ENCODE results near the gene RAB8B.
A peak's percentile ranks its signal among the peaks of the same experiment; 100 is the strongest.

RAB8B gene

GRCh38 chr15:63258658-63259057 lies 69.3 kb downstream of the RAB8B start:
- Histone ChIP-seq H3K9me3 (ENCODE audit: control insufficient read depth in 2 of 2, low read length in 2 of 2) (no peaks in the 10 kb centered on the region), H3K36me3 (ENCODE audit: control insufficient read depth in 2 of 2, insufficient read depth in 2 of 2, low read length in 2 of 2) (peaks cover 2 to 18% of the 10 kb centered on the region in 2 donors), H3K27ac (ENCODE audit: low read depth in 2 of 2, low read length in 2 of 2) (no peak overlapping the region), H3K27me3 (ENCODE audit: control insufficient read depth in 2 of 2, insufficient read depth in 2 of 2, low read length in 2 of 2) (no peaks in the 10 kb centered on the region), H3K9ac (ENCODE audit: low read depth in 1 of 2, low read length in 2 of 2) (no peak overlapping the region), H3K4me3 (ENCODE audit: low read length in 2 of 2) (no peak overlapping the region), H3K4me1 (ENCODE audit: control insufficient read depth in 2 of 2, insufficient read depth in 2 of 2, low read length in 2 of 2) (no peaks in the 10 kb centered on the region)

DNA sequence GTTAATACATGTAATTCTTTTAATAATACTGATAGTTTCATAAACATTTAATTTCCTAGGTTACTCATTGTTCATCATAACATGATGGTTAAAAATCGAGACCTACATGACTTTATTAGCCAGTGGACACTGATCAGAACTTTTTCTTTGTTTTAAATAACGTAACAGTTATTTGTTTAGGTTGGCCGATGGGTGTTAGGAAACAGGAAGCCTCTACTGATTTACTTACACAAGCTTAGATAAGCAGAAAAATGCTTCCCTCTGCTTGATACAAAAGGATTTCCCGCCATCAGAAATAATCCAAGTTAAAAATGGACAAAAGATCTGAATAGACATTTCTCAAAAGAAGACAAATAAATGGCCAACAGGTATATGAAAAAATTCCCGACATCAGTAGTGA lies 71.4 kb downstream of the RAB8B start:
- Histone ChIP-seq H3K4me1 (ENCODE audit: control insufficient read depth in 2 of 2, insufficient read depth in 2 of 2, low read length in 2 of 2) (no peaks in the 10 kb centered on the region), H3K36me3 (ENCODE audit: control insufficient read depth in 2 of 2, insufficient read depth in 2 of 2, low read length in 2 of 2) (peaks cover 2 to 20% of the 10 kb centered on the region in 2 donors), H3K4me3 (ENCODE audit: low read length in 2 of 2) (no peak overlapping the region), H3K27me3 (ENCODE audit: control insufficient read depth in 2 of 2, insufficient read depth in 2 of 2, low read length in 2 of 2) (no peaks in the 10 kb centered on the region), H3K27ac (ENCODE audit: low read depth in 2 of 2, low read length in 2 of 2) (no peak overlapping the region), H3K9me3 (ENCODE audit: control insufficient read depth in 2 of 2, low read length in 2 of 2) (no peaks in the 10 kb centered on the region), H3K9ac (ENCODE audit: low read depth in 1 of 2, low read length in 2 of 2) (no peak overlapping the region)

- Histone ChIP-seq H3K4me3 (ENCODE audit: low read length in 2 of 2) (no peak overlapping the region), H3K9me3 (ENCODE audit: control insufficient read depth in 2 of 2, low read length in 2 of 2) (no peaks in the 10 kb centered on the region), H3K9ac (ENCODE audit: low read depth in 1 of 2, low read length in 2 of 2) (no peak overlapping the region), H3K27me3 (ENCODE audit: control insufficient read depth in 2 of 2, insufficient read depth in 2 of 2, low read length in 2 of 2) (no peaks in the 10 kb centered on the region), H3K27ac (ENCODE audit: low read depth in 2 of 2, low read length in 2 of 2) (no peak overlapping the region), H3K36me3 (ENCODE audit: control insufficient read depth in 2 of 2, insufficient read depth in 2 of 2, low read length in 2 of 2) (peaks cover 2 to 20% of the 10 kb centered on the region in 2 donors), H3K4me1 (ENCODE audit: control insufficient read depth in 2 of 2, insufficient read depth in 2 of 2, low read length in 2 of 2) (no peaks in the 10 kb centered on the region)
Measured at GRCh38 chr15:63261311-63261710, 71.9 kb downstream of the RAB8B start.

- Histone ChIP-seq H3K36me3 (ENCODE audit: control insufficient read depth in 2 of 2, insufficient read depth in 2 of 2, low read length in 2 of 2) (peaks cover 2 to 18% of the 10 kb centered on the region in 2 donors), H3K9me3 (ENCODE audit: control insufficient read depth in 2 of 2, low read length in 2 of 2) (no peaks in the 10 kb centered on the region), H3K27me3 (ENCODE audit: control insufficient read depth in 2 of 2, insufficient read depth in 2 of 2, low read length in 2 of 2) (no peaks in the 10 kb centered on the region), H3K27ac (ENCODE audit: low read depth in 2 of 2, low read length in 2 of 2) (no peak overlapping the region), H3K4me3 (ENCODE audit: low read length in 2 of 2) (no peak overlapping the region), H3K9ac (ENCODE audit: low read depth in 1 of 2, low read length in 2 of 2) (no peak overlapping the region), H3K4me1 (ENCODE audit: control insufficient read depth in 2 of 2, insufficient read depth in 2 of 2, low read length in 2 of 2) (no peaks in the 10 kb centered on the region)
Measured at GRCh38 chr15:63263519-63263918, 74.1 kb downstream of the RAB8B start.

- Histone ChIP-seq H3K4me3 (ENCODE audit: low read length in 2 of 2) (no peak overlapping the region), H3K27me3 (ENCODE audit: control insufficient read depth in 2 of 2, insufficient read depth in 2 of 2, low read length in 2 of 2) (no peaks in the 10 kb centered on the region), H3K9ac (ENCODE audit: low read depth in 1 of 2, low read length in 2 of 2) (no peak overlapping the region), H3K9me3 (ENCODE audit: control insufficient read depth in 2 of 2, low read length in 2 of 2) (no peaks in the 10 kb centered on the region), H3K4me1 (ENCODE audit: control insufficient read depth in 2 of 2, insufficient read depth in 2 of 2, low read length in 2 of 2) (no peaks in the 10 kb centered on the region), H3K27ac (ENCODE audit: low read depth in 2 of 2, low read length in 2 of 2) (no peak overlapping the region), H3K36me3 (ENCODE audit: control insufficient read depth in 2 of 2, insufficient read depth in 2 of 2, low read length in 2 of 2) (peaks cover 2 to 14% of the 10 kb centered on the region in 2 donors)
Measured at GRCh38 chr15:63264688-63265293, 75.4 kb downstream of the RAB8B start.

DNA sequence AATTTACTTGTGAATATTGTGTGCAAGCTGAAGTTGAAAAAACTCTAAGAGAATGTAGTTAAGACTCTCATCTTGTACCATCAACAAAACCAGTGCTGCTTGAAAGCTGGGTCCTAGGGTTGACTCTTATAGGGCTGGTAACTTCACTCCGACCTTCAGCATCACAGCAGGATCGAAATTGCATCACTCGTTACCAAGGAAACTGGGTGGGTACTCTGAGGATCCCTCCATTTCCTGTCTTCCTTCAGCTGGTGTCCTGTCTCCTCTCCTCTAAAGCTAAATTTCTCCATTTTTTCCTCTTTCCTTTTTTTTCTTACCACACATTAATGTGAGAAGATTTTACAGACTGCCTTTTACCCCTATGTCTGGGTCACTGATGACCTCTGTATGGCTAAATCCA lies 85.0 kb downstream of the RAB8B start:
- Histone ChIP-seq H3K4me1 (ENCODE audit: control insufficient read depth in 2 of 2, insufficient read depth in 2 of 2, low read length in 2 of 2) (peaks cover 8 to 9% of the 10 kb centered on the region in 2 donors), H3K4me3 (ENCODE audit: low read length in 2 of 2) (no peak overlapping the region), H3K27me3 (ENCODE audit: control insufficient read depth in 2 of 2, insufficient read depth in 2 of 2, low read length in 2 of 2) (no peaks in the 10 kb centered on the region), H3K27ac (ENCODE audit: low read depth in 2 of 2, low read length in 2 of 2) (no peak overlapping the region), H3K9ac (ENCODE audit: low read depth in 1 of 2, low read length in 2 of 2) (no peak overlapping the region), H3K36me3 (ENCODE audit: control insufficient read depth in 2 of 2, insufficient read depth in 2 of 2, low read length in 2 of 2) (peaks cover 0 to 3% of the 10 kb centered on the region in 2 donors), H3K9me3 (ENCODE audit: control insufficient read depth in 2 of 2, low read length in 2 of 2) (no peaks in the 10 kb centered on the region)

DNA sequence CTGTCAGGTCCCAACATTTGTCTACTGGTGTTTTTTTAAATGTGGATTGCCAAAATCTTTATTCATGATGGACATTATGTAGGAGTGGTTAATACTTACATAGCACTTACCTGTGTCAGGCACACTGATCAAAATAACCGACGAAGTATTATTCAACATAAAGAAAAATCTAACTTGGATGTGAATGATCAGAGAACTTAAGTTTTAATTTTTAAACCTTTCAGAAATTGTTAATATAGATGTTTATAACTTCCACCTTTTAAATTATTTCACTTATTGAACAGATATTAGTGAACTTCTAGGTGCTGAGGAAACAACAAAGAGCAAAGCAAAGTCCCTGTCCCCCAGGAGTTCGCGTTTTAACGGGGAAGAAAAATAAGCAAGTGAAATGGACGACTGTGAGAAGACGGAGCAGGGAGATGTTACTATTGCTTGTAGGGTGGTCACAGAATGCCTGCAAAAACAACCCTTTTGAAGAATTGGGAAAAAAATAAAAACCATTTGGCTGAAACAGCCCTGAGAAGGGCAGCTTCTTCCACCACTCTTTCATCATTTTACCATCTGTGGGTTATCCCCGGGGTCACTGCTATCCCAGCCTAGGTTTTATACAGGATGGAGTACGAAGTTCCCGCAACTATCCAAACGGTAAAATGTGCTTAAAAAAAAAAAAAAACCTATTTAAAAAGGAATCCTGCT lies 87.1 kb downstream of the RAB8B start:
- H3K4me3 ChIP-seq (ENCODE audit: low read length in 2 of 2): peak overlapping the region; percentile 69 to 86
- no peaks in the 10 kb centered on the region for H3K27me3 ChIP-seq (ENCODE audit: control insufficient read depth in 2 of 2, insufficient read depth in 2 of 2, low read length in 2 of 2)
- no peaks in the 10 kb centered on the region for H3K9me3 ChIP-seq (ENCODE audit: control insufficient read depth in 2 of 2, low read length in 2 of 2)
- H3K4me1 ChIP-seq (ENCODE audit: control insufficient read depth in 2 of 2, insufficient read depth in 2 of 2, low read length in 2 of 2): peaks cover 8 to 9% of the 10 kb centered on the region in 2 donors
- H3K27ac ChIP-seq (ENCODE audit: low read depth in 2 of 2, low read length in 2 of 2): peak overlapping the region; percentile 62 to 71
- no peaks in the 10 kb centered on the region for H3K36me3 ChIP-seq (ENCODE audit: control insufficient read depth in 2 of 2, insufficient read depth in 2 of 2, low read length in 2 of 2)
- H3K9ac ChIP-seq (ENCODE audit: low read depth in 1 of 2, low read length in 2 of 2): peak overlapping the region; percentile 80 to 85

DNA sequence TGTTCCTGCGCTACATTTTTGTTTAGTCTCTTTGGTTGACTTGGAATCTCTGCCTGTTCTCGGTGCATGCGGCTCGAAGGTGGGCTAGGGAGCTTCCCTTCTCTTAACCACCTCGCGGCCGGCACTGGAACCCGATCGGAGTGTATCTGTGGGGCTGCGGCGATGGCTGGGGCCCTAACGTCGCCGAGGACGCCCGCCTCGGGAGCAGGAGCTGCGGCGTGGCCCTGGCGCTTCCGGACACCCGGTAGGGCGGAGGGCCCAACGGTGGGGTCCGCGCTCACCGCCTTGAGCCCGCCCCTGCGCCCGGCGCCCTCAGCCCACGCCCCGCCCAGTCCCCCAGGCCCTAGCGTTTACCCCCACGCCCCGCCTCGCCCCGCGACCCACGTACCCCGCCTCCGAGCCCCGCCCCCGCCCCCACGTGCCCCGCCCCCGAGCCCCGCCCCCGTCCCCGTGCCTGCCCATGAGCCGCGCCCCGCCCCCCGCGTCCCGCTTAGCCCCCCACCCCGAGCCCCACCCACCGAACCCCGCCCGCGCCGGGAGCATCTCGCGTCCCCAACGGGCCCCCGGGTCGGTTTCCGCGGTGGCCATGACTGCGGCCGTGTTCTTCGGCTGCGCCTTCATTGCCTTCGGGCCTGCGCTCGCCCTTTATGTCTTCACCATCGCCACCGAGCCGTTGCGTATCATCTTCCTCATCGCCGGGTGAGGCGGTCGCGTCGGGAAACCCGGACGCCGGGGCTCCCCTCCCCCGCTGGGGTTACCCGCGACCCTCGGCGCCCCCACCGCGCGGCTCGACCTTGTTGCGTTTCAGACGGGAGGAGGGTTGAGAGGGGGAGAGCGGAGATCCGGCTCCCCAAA lies 87.9 kb downstream of the RAB8B start, which contains the start of gene APH1B:
Gene APH1B, plus strand, starts transcription at position 568 of the 855 bp plus-strand sequence. Its CDS starts 19 bp downstream, at position 587.
- peak within 1 kb of the TSS; percentile 66 to 71 for H3K27ac ChIP-seq (ENCODE audit: low read depth in 2 of 2, low read length in 2 of 2)
- peak within 1 kb of the TSS; percentile 83 to 85 for H3K9ac ChIP-seq (ENCODE audit: low read depth in 1 of 2, low read length in 2 of 2)
- peaks cover 8 to 9% of the 10 kb centered on the region in 2 donors for H3K4me1 ChIP-seq (ENCODE audit: control insufficient read depth in 2 of 2, insufficient read depth in 2 of 2, low read length in 2 of 2)
- peak within 1 kb of the TSS; percentile 69 to 86 for H3K4me3 ChIP-seq (ENCODE audit: low read length in 2 of 2)
- no peaks in the 10 kb centered on the region for H3K36me3 ChIP-seq (ENCODE audit: control insufficient read depth in 2 of 2, insufficient read depth in 2 of 2, low read length in 2 of 2)
- H3K9me3 ChIP-seq (ENCODE audit: control insufficient read depth in 2 of 2, low read length in 2 of 2): no peaks in the 10 kb centered on the region
- H3K27me3 ChIP-seq (ENCODE audit: control insufficient read depth in 2 of 2, insufficient read depth in 2 of 2, low read length in 2 of 2): no peaks in the 10 kb centered on the region

GRCh38 chr15:63277893-63278456 lies 88.6 kb downstream of the RAB8B start:
- H3K9ac ChIP-seq (ENCODE audit: low read depth in 1 of 2, low read length in 2 of 2): peak overlapping the region; percentile 65 to 83
- no peaks in the 10 kb centered on the region for H3K27me3 ChIP-seq (ENCODE audit: control insufficient read depth in 2 of 2, insufficient read depth in 2 of 2, low read length in 2 of 2)
- no peaks in the 10 kb centered on the region for H3K9me3 ChIP-seq (ENCODE audit: control insufficient read depth in 2 of 2, low read length in 2 of 2)
- H3K4me3 ChIP-seq (ENCODE audit: low read length in 2 of 2): peak overlapping the region; percentile 67 to 79
- H3K36me3 ChIP-seq (ENCODE audit: control insufficient read depth in 2 of 2, insufficient read depth in 2 of 2, low read length in 2 of 2): no peaks in the 10 kb centered on the region
- H3K27ac ChIP-seq (ENCODE audit: low read depth in 2 of 2, low read length in 2 of 2): peak overlapping the region; percentile 66 to 68
- H3K4me1 ChIP-seq (ENCODE audit: control insufficient read depth in 2 of 2, insufficient read depth in 2 of 2, low read length in 2 of 2): peaks cover 8 to 9% of the 10 kb centered on the region in 2 donors

Data from mucosa of rectum (tissue), 2 donors.